HG03196 (cell line): ENCODE data around the gene BABAM1.

Experiments
- ATAC-seq: cut with Tn5 transposase; IDR thresholded peaks from one replicate; pipeline ENCODE4 v1.9.1; 2021; ENCODE audit not compliant: unreplicated experiment

Gene BABAM1

GRCh38 chr19:17243211-17243829 lies 23.9 kb upstream of the BABAM1 start:
- ATAC-seq: no peak

- ATAC-seq: no peak
Observed at GRCh38 chr19:17243830-17244617, 23.2 kb upstream of the BABAM1 start.

- ATAC-seq: no peak
Observed at GRCh38 chr19:17244618-17245534, 22.4 kb upstream of the BABAM1 start.

- no peak for ATAC-seq
Observed at GRCh38 chr19:17245535-17245984, 21.7 kb upstream of the BABAM1 start, which contains the start of gene NR2F6. Gene NR2F6 (minus strand): TSS chr19:17245919. CDS start chr19:17245220, 699 bp downstream.

GRCh38 chr19:17246681-17247425 lies 20.4 kb upstream of the BABAM1 start:
- no peak for ATAC-seq

- no peak for ATAC-seq
Observed at GRCh38 chr19:17248011-17248776, 19.0 kb upstream of the BABAM1 start.

GRCh38 chr19:17249887-17250548 lies 17.2 kb upstream of the BABAM1 start:
- no peak for ATAC-seq

GRCh38 chr19:17254636-17255035 lies 12.6 kb upstream of the BABAM1 start:
- ATAC-seq: no peak

- ATAC-seq: no peak
Observed at GRCh38 chr19:17255150-17255621, 12.1 kb upstream of the BABAM1 start.

- no peak for ATAC-seq
Observed at GRCh38 chr19:17256130-17256529, 11.1 kb upstream of the BABAM1 start.

- ATAC-seq: no peak
Observed at GRCh38 chr19:17259118-17259780, 8.0 kb upstream of the BABAM1 start.

GRCh38 chr19:17259934-17260333 lies 7.3 kb upstream of the BABAM1 start:
- no peak for ATAC-seq

- ATAC-seq: peak; percentile 57
Observed at GRCh38 chr19:17260842-17261325, 6.4 kb upstream of the BABAM1 start.

GRCh38 chr19:17262557-17262956 lies 4.7 kb upstream of the BABAM1 start:
- no peak for ATAC-seq

- ATAC-seq: no peak
Observed at GRCh38 chr19:17263712-17264640, 3.3 kb upstream of the BABAM1 start.

GRCh38 chr19:17264641-17264979 lies 2.6 kb upstream of the BABAM1 start, which contains the start of gene USHBP1:
Gene USHBP1 (minus strand): TSS chr19:17264745. CDS start chr19:17264299, 446 bp downstream.
- ATAC-seq: no peak

GRCh38 chr19:17266026-17266425 lies 1.2 kb upstream of the BABAM1 start:
- no peak for ATAC-seq
